Stimulated activated naive B cell treated with anti-CD40 and anti-IgM and Interleukin-4, amounts not matched to agents 10 μg/mL and 1 μg/mL and 100 μg/mL, for 72 hours (primary cell): ENCODE data around the gene SCOC.

Source experiments
- ATAC-seq, 2 donors: fragments of 150-1000 bp; cut with Tn5 transposase; replicated peaks; 2 replicates each; pipeline ENCODE4 v1.10.0; 2021; ENCODE audit warnings: moderate library complexity in 1 of 2
- DNase-seq: peaks from one replicate; pipeline ENCODE4 v3.0.0; 2021
- H3K27ac Mint-ChIP-seq: one replicate; pipeline ENCODE4 v1.8.0; 2022; ENCODE audit warnings: mild to moderate bottlenecking, mixed read lengths
- H3K27me3 Mint-ChIP-seq, 2 donors: one replicate each; pipeline ENCODE4 v1.8.0; 2022; ENCODE audit warnings: mixed read lengths in 2 of 2
- H3K36me3 Mint-ChIP-seq, 2 donors: one replicate each; pipeline ENCODE4 v1.8.0; 2022; ENCODE audit warnings: mixed read lengths in 2 of 2, mild to moderate bottlenecking in 1 of 2
- H3K4me1 Mint-ChIP-seq, 2 donors: one replicate each; pipeline ENCODE4 v1.8.0; 2022; ENCODE audit warnings: mixed read lengths in 2 of 2, mild to moderate bottlenecking in 1 of 2
- H3K4me3 Mint-ChIP-seq, 2 donors: one replicate each; pipeline ENCODE4 v1.8.0; 2022; ENCODE audit warnings: mild to moderate bottlenecking in 2 of 2, mixed read lengths in 2 of 2, moderate library complexity in 1 of 2
- H3K9me3 Mint-ChIP-seq, 2 donors: one replicate each; pipeline ENCODE4 v1.8.0; 2022; ENCODE audit warnings: mixed read lengths in 2 of 2, mild to moderate bottlenecking in 1 of 2

Gene SCOC

GRCh38 chr4:140349816-140350215, 23.6 kb upstream of the SCOC start:
- Mint-ChIP-seq H3K4me3 (no peak overlapping the region), H3K27ac (no peak overlapping the region), H3K9me3 (no peaks in the 10 kb centered on the region), H3K36me3 (no peaks in the 10 kb centered on the region), H3K27me3 (peaks cover 11 to 22% of the 10 kb centered on the region in 2 donors), H3K4me1 (no peaks in the 10 kb centered on the region)
- DNase-seq, result no peak
- no peak for ATAC-seq

DNA sequence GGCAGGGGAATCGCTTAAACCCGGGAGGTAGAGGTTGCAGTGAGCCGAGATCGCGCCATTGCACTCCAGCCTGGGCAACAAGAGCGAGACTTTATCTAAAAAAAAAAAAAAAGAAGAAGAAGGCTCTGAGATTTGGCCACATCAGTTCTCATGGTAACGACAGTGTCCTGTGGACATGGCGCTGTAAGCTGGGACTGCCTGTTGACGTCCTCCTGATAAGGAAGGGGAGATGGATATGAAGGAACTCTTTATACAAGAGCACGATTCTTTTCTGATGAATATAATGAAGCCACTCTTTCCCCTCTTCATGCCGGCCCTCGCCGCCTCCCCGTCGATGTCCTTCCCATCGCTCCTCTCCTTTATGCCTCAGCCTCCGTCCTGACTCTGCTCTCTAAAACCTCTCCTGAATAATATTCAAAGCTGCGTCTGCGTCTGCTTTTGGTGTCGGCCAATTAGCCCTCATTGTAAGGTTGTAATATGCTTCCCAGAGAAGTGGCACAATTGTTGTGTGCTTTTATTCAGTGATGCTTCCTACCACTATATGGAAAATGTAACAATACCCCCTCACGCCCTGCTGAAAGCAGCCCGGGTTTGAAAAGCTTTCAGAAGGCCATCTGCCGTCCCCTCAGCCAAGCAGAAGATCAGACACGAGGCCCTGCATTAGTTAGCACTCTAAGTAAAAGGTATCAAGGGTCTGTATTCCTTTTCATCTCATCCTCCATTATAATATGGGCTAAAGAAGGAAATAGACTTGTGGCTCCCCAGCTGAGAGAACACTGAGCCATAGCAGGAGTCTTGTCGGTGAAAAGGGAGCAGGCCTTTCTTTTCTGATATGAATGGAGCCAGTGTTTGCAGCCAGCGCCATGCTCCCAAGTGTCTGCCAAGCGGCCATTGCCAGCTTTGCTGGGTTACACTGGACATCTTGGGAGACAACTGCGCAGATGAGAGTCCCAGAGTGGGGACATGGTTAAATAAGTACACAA, 22.1 kb upstream of the SCOC start:
- ATAC-seq (no peak), DNase-seq (no peak)
- Mint-ChIP-seq H3K27me3 (peaks cover 8 to 20% of the 10 kb centered on the region in 2 donors), H3K9me3 (no peaks in the 10 kb centered on the region), H3K27ac (no peak overlapping the region), H3K4me3 (no peak overlapping the region), H3K4me1 (no peaks in the 10 kb centered on the region), H3K36me3 (no peaks in the 10 kb centered on the region)

DNA sequence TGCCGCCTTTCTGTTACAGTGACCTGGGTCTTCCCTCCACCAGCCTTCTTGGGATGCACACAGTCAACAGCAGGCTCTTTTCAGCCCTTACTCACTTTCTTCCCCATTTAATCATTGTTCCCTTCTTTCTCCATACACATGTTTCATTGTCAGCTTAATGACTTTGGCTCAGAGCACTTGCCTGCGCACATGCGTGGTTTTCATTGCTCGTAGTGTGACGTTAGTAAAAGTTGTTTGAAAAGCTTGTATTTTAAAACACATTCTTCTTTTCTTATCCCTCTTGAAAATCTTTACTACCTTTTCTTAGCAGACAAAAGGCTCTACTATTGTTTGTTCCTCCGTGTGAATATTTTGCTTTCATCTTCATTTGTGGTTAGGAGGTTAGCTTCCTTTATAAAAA, 19.7 kb upstream of the SCOC start:
- no peaks in the 10 kb centered on the region for H3K9me3 Mint-ChIP-seq
- H3K4me3 Mint-ChIP-seq, result no peak overlapping the region
- H3K36me3 Mint-ChIP-seq, result no peaks in the 10 kb centered on the region
- H3K4me1 Mint-ChIP-seq, result no peaks in the 10 kb centered on the region
- ATAC-seq (no peak), DNase-seq (no peak)
- H3K27ac Mint-ChIP-seq, result no peak overlapping the region
- H3K27me3 Mint-ChIP-seq, result peaks cover 20 to 24% of the 10 kb centered on the region in 2 donors

DNA sequence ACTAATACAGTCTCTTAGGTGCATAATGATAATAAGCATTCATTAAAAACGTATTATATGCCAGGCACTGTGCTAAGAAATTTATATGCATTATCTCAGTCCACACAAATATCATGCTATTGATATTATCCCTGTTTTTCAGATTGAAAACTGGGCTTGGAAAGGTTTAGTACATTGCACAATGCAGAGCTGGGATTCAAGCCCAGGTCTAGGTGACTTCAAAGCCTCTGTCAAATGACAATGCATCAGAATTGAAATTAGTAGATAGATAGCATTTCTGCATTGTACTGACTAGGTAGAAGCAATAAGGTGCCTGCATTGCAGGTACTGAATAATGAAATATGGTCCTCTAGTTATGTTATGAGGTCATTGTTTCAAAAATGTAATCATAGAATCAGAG, 18.2 kb upstream of the SCOC start:
- Mint-ChIP-seq H3K4me1 (peaks cover 0 to 2% of the 10 kb centered on the region in 2 donors), H3K27me3 (peaks cover 12 to 17% of the 10 kb centered on the region in 2 donors), H3K4me3 (no peak overlapping the region), H3K36me3 (no peaks in the 10 kb centered on the region), H3K9me3 (no peaks in the 10 kb centered on the region), H3K27ac (no peak overlapping the region)
- no peak for ATAC-seq
- DNase-seq, result no peak

DNA sequence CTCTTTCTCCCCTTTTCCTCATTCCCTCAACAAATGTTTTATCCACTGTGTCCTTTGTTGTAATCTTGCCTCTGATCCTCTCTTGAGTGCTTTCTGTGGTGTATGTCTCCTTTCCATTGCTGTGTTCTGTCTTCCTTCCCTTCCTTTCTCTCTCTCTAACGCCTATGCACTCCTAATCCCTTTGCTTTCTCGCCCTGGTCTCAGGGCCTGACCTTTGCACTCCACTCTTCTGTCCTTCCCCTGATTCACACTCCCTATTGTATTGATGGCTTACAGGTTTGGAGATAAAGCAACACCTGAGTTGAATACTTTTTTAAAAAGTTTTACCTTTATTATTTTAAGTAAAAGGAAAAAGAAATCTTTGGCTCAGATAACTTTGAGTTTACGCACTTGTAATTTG, 15.6 kb upstream of the SCOC start:
- ATAC-seq, result no peak
- DNase-seq, result no peak
- Mint-ChIP-seq H3K27ac (no peak overlapping the region), H3K4me3 (no peak overlapping the region), H3K4me1 (peaks cover 0 to 2% of the 10 kb centered on the region in 2 donors), H3K36me3 (no peaks in the 10 kb centered on the region), H3K27me3 (peaks cover 12 to 13% of the 10 kb centered on the region in 2 donors), H3K9me3 (no peaks in the 10 kb centered on the region)

DNA sequence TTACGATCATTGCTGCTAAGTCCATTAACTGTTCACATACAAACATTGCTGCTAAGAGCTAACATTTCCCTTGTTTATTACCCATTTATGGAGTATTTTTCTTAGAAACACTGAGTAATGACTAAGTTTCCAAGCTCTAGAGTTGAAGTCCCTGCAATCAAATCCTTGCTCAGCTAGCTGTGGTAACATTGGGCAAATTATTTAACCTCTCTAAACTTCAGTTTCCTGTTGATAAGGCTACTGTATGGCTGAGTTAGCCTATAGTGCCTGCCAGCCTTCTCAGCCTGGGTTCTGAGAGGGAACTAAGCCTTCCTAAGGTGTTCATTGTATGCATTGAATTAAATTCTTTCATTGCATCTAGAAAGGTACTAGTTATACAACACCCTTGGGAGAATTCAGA, 15.2 kb upstream of the SCOC start:
- DNase-seq (no peak), ATAC-seq (no peak)
- Mint-ChIP-seq H3K27ac (no peak overlapping the region), H3K4me1 (peaks cover 0 to 2% of the 10 kb centered on the region in 2 donors), H3K36me3 (no peaks in the 10 kb centered on the region), H3K4me3 (no peak overlapping the region), H3K27me3 (peaks cover 12 to 13% of the 10 kb centered on the region in 2 donors), H3K9me3 (no peaks in the 10 kb centered on the region)

DNA sequence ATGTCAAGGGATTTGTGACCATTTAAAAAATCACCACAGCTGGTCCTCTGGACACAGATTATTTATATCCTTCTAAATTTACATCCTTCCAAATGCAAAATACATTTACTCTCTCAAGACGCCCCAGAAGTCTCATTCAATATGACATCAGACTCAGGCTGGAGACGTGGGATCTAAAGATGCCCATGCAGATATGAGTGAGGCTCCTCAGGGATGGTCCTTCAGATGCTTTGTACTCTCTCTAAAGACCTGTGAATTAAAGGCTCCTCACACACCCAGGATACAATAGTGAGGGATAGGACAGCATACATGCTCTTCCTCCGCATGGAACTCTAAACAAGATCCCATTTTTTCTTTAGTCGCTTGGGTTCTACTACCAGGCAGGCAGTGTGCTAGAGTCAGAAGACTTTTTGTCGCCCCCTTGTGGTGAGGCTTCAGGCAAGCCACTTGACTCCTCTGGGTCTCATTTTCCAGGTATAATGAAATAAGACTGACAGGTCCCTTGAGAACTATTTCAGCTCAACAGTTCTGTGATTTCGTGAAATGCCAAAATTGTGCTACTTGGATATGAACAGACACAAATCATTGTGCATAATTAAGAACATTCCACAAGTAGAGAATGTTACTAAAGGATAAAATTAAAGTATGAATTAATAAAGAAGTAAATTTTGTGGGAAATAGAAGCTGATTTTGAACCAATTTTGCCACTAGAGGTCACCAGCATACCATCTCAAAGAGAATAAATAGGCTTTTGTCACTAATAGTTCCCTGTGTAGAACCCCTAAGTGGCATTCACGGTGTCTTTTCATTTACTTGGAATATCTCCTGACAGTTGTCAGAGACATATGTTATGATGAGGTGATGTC, 13.7 kb upstream of the SCOC start:
- peak; percentile 57 for DNase-seq
- H3K9me3 Mint-ChIP-seq, result no peaks in the 10 kb centered on the region
- ATAC-seq, result peak; percentile 93 to 99
- H3K36me3 Mint-ChIP-seq, result peaks cover 0 to 1% of the 10 kb centered on the region in 2 donors
- no peak overlapping the region for H3K4me3 Mint-ChIP-seq
- peaks cover 8 to 12% of the 10 kb centered on the region in 2 donors for H3K27me3 Mint-ChIP-seq
- H3K27ac Mint-ChIP-seq, result no peak overlapping the region
- peaks cover 0 to 2% of the 10 kb centered on the region in 2 donors for H3K4me1 Mint-ChIP-seq

DNA sequence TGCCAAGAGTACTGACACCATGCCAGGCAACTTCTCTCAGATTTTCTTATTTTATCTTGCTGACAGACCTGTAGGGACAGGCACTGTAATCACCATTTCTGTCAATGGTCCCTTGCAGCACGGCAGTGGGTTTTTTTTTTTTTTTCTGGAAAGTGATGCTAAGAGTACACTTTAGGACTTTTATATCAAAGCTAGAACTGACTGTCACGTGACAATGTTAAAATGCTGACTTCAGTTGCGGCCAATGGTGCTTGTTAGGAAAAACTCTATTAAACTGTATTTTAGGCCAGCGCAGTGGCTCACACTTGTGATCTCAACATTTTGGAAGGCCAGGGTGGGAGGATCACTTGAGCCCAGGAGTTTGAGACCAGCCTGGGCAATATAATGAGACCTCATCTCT, 12.3 kb upstream of the SCOC start:
- H3K4me3 Mint-ChIP-seq, result no peak overlapping the region
- peaks cover 8 to 12% of the 10 kb centered on the region in 2 donors for H3K27me3 Mint-ChIP-seq

DNA sequence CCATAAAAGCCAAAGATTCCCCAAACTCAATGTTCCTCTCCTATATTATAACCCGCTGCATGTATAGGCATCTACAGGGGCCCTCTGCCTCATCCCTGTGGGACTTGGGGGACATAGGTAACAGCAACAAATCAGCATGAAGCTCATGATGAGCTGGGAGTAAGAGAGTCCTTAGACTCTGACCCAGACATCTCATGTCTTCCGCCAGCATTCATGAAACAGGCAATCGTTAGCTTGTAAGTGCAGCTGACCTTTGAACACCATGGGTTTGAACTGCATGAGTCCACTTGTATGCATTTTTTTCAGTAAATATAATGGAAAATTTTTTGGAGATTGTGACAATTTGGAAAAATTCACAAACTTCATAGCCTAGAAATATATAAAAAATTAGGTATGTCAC, 10.4 kb upstream of the SCOC start:
- DNase-seq, result no peak
- Mint-ChIP-seq H3K4me3 (no peak overlapping the region), H3K36me3 (peaks cover 0 to 4% of the 10 kb centered on the region in 2 donors), H3K27me3 (peaks cover 0 to under 1% of the 10 kb centered on the region in 2 donors), H3K27ac (no peak overlapping the region), H3K4me1 (peaks cover 0 to 2% of the 10 kb centered on the region in 2 donors), H3K9me3 (no peaks in the 10 kb centered on the region)
- ATAC-seq, result no peak

More for the DNA sequence above, 12.3 kb upstream of the SCOC start:
- DNase-seq (no peak), ATAC-seq (no peak)
- peaks cover 0 to 2% of the 10 kb centered on the region in 2 donors for H3K4me1 Mint-ChIP-seq
- no peaks in the 10 kb centered on the region for H3K9me3 Mint-ChIP-seq
- no peak overlapping the region for H3K27ac Mint-ChIP-seq
- H3K36me3 Mint-ChIP-seq, result peaks cover 0 to 4% of the 10 kb centered on the region in 2 donors

DNA sequence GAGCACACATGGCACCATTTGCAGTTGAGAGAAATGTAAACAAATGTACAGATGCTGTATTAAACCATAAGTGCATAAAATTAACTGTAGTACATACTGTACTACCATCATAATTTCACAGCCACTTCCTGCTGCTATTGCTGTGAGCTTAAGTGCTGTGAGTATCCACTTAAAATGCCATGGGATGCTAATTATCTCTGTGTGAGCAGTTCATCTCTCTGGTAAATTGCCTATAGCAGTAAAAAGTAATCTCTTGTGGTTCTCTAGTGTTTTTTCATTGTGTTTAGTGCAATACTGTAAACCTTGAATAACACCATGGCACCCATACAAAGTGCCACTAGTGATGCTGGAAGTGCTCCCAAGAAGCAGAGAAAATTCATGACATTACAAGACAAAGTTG, 9.9 kb upstream of the SCOC start:
- no peak overlapping the region for H3K4me3 Mint-ChIP-seq
- no peak for ATAC-seq
- H3K27ac Mint-ChIP-seq, result no peak overlapping the region
- H3K27me3 Mint-ChIP-seq, result no peaks in the 10 kb centered on the region
- H3K4me1 Mint-ChIP-seq, result peaks cover 0 to 2% of the 10 kb centered on the region in 2 donors
- DNase-seq, result no peak
- peaks cover 0 to 4% of the 10 kb centered on the region in 2 donors for H3K36me3 Mint-ChIP-seq
- no peaks in the 10 kb centered on the region for H3K9me3 Mint-ChIP-seq

DNA sequence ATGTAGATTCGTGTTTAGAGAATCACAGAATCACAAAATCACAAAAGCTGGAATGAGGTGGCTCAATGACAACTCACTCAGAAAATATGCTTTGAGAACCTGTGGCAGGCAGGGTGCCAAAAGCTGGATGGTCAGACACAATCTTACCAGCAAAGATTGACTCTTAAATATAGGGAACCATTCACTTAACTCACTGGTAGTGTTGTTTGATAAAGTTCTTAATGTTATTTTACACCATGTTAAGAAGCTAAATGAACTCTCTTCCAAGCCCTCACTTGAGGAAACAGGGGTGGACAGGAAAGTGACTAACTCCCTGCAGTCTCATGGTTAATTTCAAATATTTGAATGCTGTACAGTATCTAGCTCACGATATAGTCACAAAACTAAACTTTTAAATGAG, 5.7 kb upstream of the SCOC start:
- no peak for DNase-seq
- ATAC-seq, result no peak
- H3K27me3 Mint-ChIP-seq, result no peaks in the 10 kb centered on the region
- H3K27ac Mint-ChIP-seq, result no peak overlapping the region
- H3K4me1 Mint-ChIP-seq, result peaks cover 0 to 2% of the 10 kb centered on the region in 2 donors
- peaks cover 0 to 4% of the 10 kb centered on the region in 2 donors for H3K36me3 Mint-ChIP-seq
- H3K4me3 Mint-ChIP-seq, result no peak overlapping the region
- H3K9me3 Mint-ChIP-seq, result no peaks in the 10 kb centered on the region

DNA sequence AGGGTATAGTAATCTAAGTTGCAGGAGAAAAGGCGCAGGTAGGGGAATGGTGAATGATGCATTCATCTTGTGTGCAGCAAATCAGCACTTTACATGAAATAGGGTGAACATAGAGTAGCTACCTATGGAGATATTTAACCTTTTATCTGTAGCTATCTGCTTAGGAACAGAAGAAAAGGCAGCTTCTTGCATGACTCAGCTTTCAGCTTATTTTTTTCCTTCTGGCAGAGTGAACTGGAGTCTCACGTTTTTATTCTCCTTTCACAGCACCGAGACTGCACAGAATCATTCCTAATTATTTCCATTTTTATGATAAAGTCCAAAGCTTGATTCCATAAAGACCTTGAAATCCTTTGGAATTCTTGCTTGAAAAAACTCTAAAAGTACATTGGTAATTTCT, 4.8 kb upstream of the SCOC start:
- no peaks in the 10 kb centered on the region for H3K9me3 Mint-ChIP-seq
- H3K4me1 Mint-ChIP-seq, result peaks cover 0 to 2% of the 10 kb centered on the region in 2 donors
- H3K36me3 Mint-ChIP-seq, result peaks cover 0 to 4% of the 10 kb centered on the region in 2 donors
- H3K27ac Mint-ChIP-seq, result no peak overlapping the region
- no peak for ATAC-seq
- no peak overlapping the region for H3K4me3 Mint-ChIP-seq
- H3K27me3 Mint-ChIP-seq, result no peaks in the 10 kb centered on the region
- no peak for DNase-seq

DNA sequence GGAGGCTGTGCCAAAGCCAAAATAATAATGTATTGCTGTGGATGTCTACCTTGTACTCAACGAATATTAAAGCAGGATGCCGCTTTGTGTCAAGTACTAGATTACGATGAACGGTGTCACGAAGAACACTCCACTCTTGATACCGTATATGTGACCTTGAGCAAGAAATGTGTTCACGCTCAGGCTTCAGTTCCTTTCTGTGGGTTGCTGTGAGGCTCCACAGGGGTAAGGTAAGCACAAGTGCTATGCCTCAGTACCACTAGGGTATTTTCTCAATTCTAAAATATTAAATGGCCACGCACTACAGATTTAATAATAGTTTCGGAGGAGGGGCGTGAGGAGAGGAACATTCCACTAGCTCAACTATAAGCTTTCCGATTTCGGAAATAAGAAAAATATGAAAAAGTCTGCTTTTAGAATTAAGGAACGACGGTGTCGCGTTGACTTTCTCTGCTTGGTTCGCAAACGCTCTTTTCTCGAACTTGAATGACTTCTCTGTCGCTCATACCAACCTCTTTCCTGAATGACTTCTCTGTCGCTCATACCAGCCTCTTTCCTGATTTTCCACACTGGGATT, 607 bp upstream of the SCOC start:
- no peaks in the 10 kb centered on the region for H3K9me3 Mint-ChIP-seq
- H3K27ac Mint-ChIP-seq, result no peak overlapping the region
- H3K36me3 Mint-ChIP-seq, result peaks cover 3 to 5% of the 10 kb centered on the region in 2 donors
- peaks cover 22 to 32% of the 10 kb centered on the region in 2 donors for H3K4me1 Mint-ChIP-seq
- H3K4me3 Mint-ChIP-seq, result no peak overlapping the region
- no peaks in the 10 kb centered on the region for H3K27me3 Mint-ChIP-seq
- DNase-seq (peak; percentile 48), ATAC-seq (peak; percentile 82 to 83)

DNA sequence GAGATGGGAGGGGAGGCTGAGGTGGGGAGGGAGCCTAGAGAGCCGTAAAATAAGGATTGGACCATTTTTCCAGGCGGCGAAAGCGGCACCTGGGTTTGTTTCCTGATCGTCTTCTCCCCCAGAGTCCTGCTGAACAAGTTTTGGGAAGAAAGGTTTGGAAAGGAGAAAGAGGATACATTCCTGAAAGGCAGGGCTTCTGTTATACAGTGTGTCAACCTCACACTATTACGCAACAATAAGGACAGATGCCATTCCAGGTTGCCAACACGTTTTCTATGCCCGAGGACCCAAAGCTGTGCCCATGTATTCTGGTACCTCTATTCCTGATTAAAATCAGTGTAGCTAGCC, 658 bp downstream of the SCOC start:
- Mint-ChIP-seq H3K9me3 (no peaks in the 10 kb centered on the region), H3K4me3 (no peak overlapping the region), H3K27ac (peak overlapping the region; percentile 85), H3K4me1 (peaks cover 22 to 32% of the 10 kb centered on the region in 2 donors), H3K36me3 (peaks cover 3 to 5% of the 10 kb centered on the region in 2 donors), H3K27me3 (no peaks in the 10 kb centered on the region)
- ATAC-seq (no peak), DNase-seq (no peak)
